ENCODE results near the gene SEC11A. TPM values are rescaled to one million over a fixed set of nuclear protein-coding genes. Genes with fewer than 3 reads are reported as not detected.

SEC11A gene
- total RNA-seq, 1 experiment from 2014 or later = 104 TPM

GRCh38 chr15:84749111-84749991, 33.4 kb upstream of the SEC11A start:
- intact Hi-C loops (cut with micrococcal nuclease; ENCODE audit: unreplicated experiment) = no loop called here
- ChIA-PET CTCF (no interaction called here), POLR2A (ENCODE audit: low non-redundant PET) (no interaction called here)
- TF ChIP-seq CTCF (conservative IDR thresholded peaks at IDR 0.05; ENCODE audit: low read depth, low read length) (no peak), EZH2 (IDR thresholded peaks at IDR 0.05; ENCODE audit: borderline replicate concordance, low read depth, low read length, poor library complexity, severe bottlenecking) (no peak)
- H3K9me3 ChIP-seq (ENCODE audit: low read depth, low read length, poor library complexity, severe bottlenecking) = no peaks in the 10 kb centered on the region
- H3K36me3 ChIP-seq (ENCODE audit: insufficient read depth, low read length, poor library complexity, severe bottlenecking) = no peaks in the 10 kb centered on the region
- no TSS peak for BruUV-seq (replicated peaks)
- H3K4me3 ChIP-seq (ENCODE audit: low read depth, low read length, poor library complexity, severe bottlenecking) = peak overlapping the region; percentile 75
- peak; percentile 42 for DNase-seq (ENCODE audit: low spot score)
- H3K27ac ChIP-seq (ENCODE audit: low read depth, low read length, poor library complexity, severe bottlenecking) = peak overlapping the region; percentile 77
- H3K4me1 ChIP-seq (ENCODE audit: insufficient read depth, low read length, poor library complexity, severe bottlenecking) = peaks cover 23% of the 10 kb centered on the region
- no peaks in the 10 kb centered on the region for H3K27me3 ChIP-seq (replicated peaks; ENCODE audit: insufficient read depth, low read depth, low read length, poor library complexity)

- intact Hi-C loops (cut with micrococcal nuclease; ENCODE audit: unreplicated experiment) = no loop called here
- peak; percentile 77 for DNase-seq (ENCODE audit: low spot score)
- no peaks in the 10 kb centered on the region for H3K27me3 ChIP-seq (replicated peaks; ENCODE audit: insufficient read depth, low read depth, low read length, poor library complexity)
- peak within 1 kb of the TSS; percentile 86 for H3K27ac ChIP-seq (ENCODE audit: low read depth, low read length, poor library complexity, severe bottlenecking)
- CTCF ChIA-PET = no interaction called here
- peaks cover 23% of the 10 kb centered on the region for H3K4me1 ChIP-seq (ENCODE audit: insufficient read depth, low read length, poor library complexity, severe bottlenecking)
- TF ChIP-seq CTCF (conservative IDR thresholded peaks at IDR 0.05; ENCODE audit: low read depth, low read length) (no peak), EZH2 (IDR thresholded peaks at IDR 0.05; ENCODE audit: borderline replicate concordance, low read depth, low read length, poor library complexity, severe bottlenecking) (no peak)
- H3K36me3 ChIP-seq (ENCODE audit: insufficient read depth, low read length, poor library complexity, severe bottlenecking) = no peaks in the 10 kb centered on the region
- BruUV-seq (replicated peaks) = no TSS peak
- no peaks in the 10 kb centered on the region for H3K9me3 ChIP-seq (ENCODE audit: low read depth, low read length, poor library complexity, severe bottlenecking)
- POLR2A ChIA-PET (ENCODE audit: low non-redundant PET) = no interaction called here
- peak within 1 kb of the TSS; percentile 75 for H3K4me3 ChIP-seq (ENCODE audit: low read depth, low read length, poor library complexity, severe bottlenecking)
Observed at GRCh38 chr15:84748274-84749110, 32.6 kb upstream of the SEC11A start, which contains the start of gene ZNF592. Gene ZNF592 (plus strand): TSS chr15:84748592. CDS start chr15:84782676, 34,084 bp downstream.

- H3K9me3 ChIP-seq (ENCODE audit: low read depth, low read length, poor library complexity, severe bottlenecking) = no peaks in the 10 kb centered on the region
- no peaks in the 10 kb centered on the region for H3K27me3 ChIP-seq (replicated peaks; ENCODE audit: insufficient read depth, low read depth, low read length, poor library complexity)
- POLR2A ChIA-PET (ENCODE audit: low non-redundant PET) = no interaction called here
- TSS peak; percentile 53 for BruUV-seq (replicated peaks)
- intact Hi-C loops (cut with micrococcal nuclease; ENCODE audit: unreplicated experiment) = no loop called here
- peak overlapping the region; percentile 86 for H3K27ac ChIP-seq (ENCODE audit: low read depth, low read length, poor library complexity, severe bottlenecking)
- CTCF ChIA-PET = no interaction called here
- H3K36me3 ChIP-seq (ENCODE audit: insufficient read depth, low read length, poor library complexity, severe bottlenecking) = no peaks in the 10 kb centered on the region
- peak; percentile 73 for DNase-seq (ENCODE audit: low spot score)
- peak overlapping the region; percentile 75 for H3K4me3 ChIP-seq (ENCODE audit: low read depth, low read length, poor library complexity, severe bottlenecking)
- peaks cover 23% of the 10 kb centered on the region for H3K4me1 ChIP-seq (ENCODE audit: insufficient read depth, low read length, poor library complexity, severe bottlenecking)
- TF ChIP-seq EZH2 (IDR thresholded peaks at IDR 0.05; ENCODE audit: borderline replicate concordance, low read depth, low read length, poor library complexity, severe bottlenecking) = no peak
- TF ChIP-seq CTCF (conservative IDR thresholded peaks at IDR 0.05; ENCODE audit: low read depth, low read length) = no peak
Observed at GRCh38 chr15:84747416-84748273, 31.7 kb upstream of the SEC11A start.

All from A673 (cell line).